Measurements from ENCODE around the gene AQP12A.

- no peak for TF ChIP-seq CTCF (IDR thresholded peaks at IDR 0.05; ENCODE audit: borderline replicate concordance, extremely low read depth, low read length, poor library complexity, severe bottlenecking)
- no peak for TF ChIP-seq EZH2 (IDR thresholded peaks at IDR 0.05; ENCODE audit: borderline replicate concordance, low read depth, low read length, severe bottlenecking)
Measured at GRCh38 chr2:240736281-240737250, 44.9 kb downstream of the AQP12A start.
